ENCODE results near the gene CADM4. TPM values are rescaled to one million over a fixed set of nuclear protein-coding genes. Genes with fewer than 3 reads are reported as not detected.

The CADM4 gene, protein sequence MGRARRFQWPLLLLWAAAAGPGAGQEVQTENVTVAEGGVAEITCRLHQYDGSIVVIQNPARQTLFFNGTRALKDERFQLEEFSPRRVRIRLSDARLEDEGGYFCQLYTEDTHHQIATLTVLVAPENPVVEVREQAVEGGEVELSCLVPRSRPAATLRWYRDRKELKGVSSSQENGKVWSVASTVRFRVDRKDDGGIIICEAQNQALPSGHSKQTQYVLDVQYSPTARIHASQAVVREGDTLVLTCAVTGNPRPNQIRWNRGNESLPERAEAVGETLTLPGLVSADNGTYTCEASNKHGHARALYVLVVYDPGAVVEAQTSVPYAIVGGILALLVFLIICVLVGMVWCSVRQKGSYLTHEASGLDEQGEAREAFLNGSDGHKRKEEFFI
- total RNA-seq: 10 to 100 TPM; 31.6 to 67.9 (median 46.9) TPM

DNA sequence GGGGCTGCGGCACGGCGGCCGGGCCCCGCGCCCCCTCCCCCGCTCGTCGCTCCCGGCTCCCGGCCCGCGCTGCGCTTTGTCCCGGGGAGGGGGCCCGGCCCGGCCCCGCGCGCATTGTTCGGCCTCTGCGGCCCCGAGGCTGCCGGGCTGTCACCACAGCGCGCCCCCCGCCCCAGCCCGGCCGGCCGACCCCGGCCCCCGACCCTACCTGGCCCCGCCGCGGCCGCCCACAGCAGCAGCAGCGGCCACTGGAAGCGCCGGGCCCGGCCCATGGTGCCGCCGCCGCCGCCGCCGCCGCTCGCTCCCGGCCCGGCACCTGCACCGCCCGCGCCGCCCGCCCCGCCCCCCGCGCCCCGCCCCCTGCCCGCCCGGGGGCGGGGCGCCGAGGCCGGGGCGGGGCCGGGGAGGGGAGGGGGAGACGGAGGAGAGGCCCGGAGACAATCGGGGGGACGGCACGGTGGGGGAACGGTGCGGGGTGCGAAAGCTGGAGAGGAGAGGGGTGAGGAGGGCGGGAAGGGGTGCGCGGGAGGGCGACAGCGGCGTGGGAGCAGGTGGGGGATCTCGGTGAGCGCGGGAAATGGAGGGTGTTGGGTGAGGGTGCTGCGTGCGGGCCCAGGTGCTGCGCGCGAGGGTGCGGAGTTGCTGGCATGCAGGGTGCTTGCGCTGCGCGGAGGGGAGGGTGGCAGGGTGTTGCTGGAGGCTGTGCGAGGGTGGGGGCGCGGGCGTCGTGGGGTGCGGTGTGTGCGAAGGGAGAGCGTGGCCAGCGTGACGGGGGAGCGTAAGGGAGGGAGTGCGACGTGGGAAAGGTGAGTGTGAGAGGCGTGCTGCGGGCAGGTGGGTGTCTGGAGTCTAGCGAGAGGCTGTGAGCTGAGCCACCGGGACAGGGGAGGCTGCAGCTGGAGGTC is at the start of gene CADM4:
TSS of gene CADM4 (minus strand) at position 332 of the 905 bp plus-strand sequence. CDS start at position 272, 60 bp downstream.
- H3K36me3 ChIP-seq: no peaks in the 10 kb centered on the region
- H3K9me3 ChIP-seq: no peaks in the 10 kb centered on the region
- H3K27me3 ChIP-seq: no peaks in the 10 kb centered on the region
- WGBS: under 1% methylated on average over 36 of the region's 110 CpGs
- intact Hi-C loops (cut with DNase I): no loop called here
- DNase-seq (ENCODE audit: extremely low spot score): no peak
- peaks cover 13 to 48% (median 37%) of the 10 kb centered on the region in 4 donors for H3K4me1 ChIP-seq
- TF ChIP-seq POLR2A (IDR thresholded peaks at IDR 0.05; ENCODE audit: low read depth): no peak
- no peak for TF ChIP-seq POLR2AphosphoS5 (IDR thresholded peaks at IDR 0.05)
- TF ChIP-seq, protein P1, sequence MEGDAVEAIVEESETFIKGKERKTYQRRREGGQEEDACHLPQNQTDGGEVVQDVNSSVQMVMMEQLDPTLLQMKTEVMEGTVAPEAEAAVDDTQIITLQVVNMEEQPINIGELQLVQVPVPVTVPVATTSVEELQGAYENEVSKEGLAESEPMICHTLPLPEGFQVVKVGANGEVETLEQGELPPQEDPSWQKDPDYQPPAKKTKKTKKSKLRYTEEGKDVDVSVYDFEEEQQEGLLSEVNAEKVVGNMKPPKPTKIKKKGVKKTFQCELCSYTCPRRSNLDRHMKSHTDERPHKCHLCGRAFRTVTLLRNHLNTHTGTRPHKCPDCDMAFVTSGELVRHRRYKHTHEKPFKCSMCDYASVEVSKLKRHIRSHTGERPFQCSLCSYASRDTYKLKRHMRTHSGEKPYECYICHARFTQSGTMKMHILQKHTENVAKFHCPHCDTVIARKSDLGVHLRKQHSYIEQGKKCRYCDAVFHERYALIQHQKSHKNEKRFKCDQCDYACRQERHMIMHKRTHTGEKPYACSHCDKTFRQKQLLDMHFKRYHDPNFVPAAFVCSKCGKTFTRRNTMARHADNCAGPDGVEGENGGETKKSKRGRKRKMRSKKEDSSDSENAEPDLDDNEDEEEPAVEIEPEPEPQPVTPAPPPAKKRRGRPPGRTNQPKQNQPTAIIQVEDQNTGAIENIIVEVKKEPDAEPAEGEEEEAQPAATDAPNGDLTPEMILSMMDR (IDR thresholded peaks at IDR 0.05): no peak
- TF ChIP-seq EP300 (IDR thresholded peaks at IDR 0.05): no peak
- H3K27ac ChIP-seq (replicated peaks in 1 of 4): peak within 1 kb of the TSS; percentile 62 to 81 (median 76)
- H3K4me3 ChIP-seq: peak within 1 kb of the TSS; percentile 62 to 81 (median 72)

DNA sequence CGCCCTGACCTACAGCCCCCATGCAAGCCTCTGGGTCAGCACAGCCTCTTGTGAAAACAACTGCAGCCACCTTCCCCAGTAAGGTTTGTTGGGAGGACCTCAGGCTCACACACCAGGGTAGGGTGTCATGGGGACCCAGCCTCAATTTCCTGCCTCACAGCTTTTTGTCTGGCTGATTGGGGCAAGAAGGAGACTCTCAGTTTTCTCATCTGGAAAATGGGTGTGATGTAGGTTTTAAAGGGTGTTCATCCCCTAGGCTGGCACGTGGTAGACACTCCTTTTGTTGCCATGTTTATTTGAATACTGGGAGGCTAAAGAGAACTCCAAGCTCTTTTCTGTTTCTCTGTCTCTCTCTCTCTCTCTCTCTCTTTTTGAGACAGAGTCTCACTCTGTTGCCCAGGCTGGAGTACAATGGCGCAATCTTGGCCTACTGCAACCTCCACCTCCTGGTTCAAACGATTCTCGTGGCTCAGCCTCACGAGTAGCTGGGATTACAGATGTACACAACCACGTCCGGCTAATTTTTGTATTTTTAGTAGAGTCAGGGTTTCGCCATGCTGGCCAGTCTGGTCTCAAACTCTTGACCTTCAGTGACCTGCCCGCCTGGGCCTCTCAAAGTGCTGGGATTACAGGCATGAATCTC is 48.5 kb upstream of the CADM4 start:
- H3K27ac ChIP-seq (replicated peaks in 1 of 4): no peak overlapping the region
- DNase-seq (ENCODE audit: extremely low spot score): no peak
- H3K9me3 ChIP-seq: peaks cover 0 to 26% (median 19%) of the 10 kb centered on the region in 4 donors
- H3K4me1 ChIP-seq: no peaks in the 10 kb centered on the region
- peaks cover 0 to 4% (median 0%) of the 10 kb centered on the region in 4 donors for H3K27me3 ChIP-seq
- 77% methylated on average over 10 of the region's 10 CpGs for WGBS
- no peak overlapping the region for H3K4me3 ChIP-seq
- intact Hi-C loops (cut with DNase I): no loop called here
- H3K36me3 ChIP-seq: no peaks in the 10 kb centered on the region
- TF ChIP-seq, protein P1 (IDR thresholded peaks at IDR 0.05): no peak
- TF ChIP-seq POLR2AphosphoS5 (IDR thresholded peaks at IDR 0.05): no peak
- no peak for TF ChIP-seq POLR2A (IDR thresholded peaks at IDR 0.05; ENCODE audit: low read depth)
- no peak for TF ChIP-seq EP300 (IDR thresholded peaks at IDR 0.05)

DNA sequence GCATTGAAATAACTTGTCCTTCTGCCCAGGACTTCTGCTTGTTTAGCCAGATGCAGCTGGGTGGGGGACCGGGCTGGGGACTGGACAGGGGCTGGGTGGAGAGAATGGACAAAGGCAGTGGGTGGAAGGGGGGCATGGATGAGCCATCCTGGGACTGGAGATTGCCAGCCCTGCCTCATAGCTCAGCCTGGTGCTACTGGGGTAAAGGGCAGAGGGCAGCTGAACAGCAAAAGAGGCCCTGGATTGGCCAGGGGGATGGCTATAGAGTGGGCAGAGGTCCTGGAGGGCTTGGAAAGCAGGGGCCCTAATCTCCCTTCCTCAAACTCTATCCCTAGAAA is 48.0 kb upstream of the CADM4 start:
- TF ChIP-seq, protein P1 (IDR thresholded peaks at IDR 0.05): no peak
- TF ChIP-seq EP300 (IDR thresholded peaks at IDR 0.05) (no peak), POLR2A (IDR thresholded peaks at IDR 0.05; ENCODE audit: low read depth) (no peak), POLR2AphosphoS5 (IDR thresholded peaks at IDR 0.05) (no peak)
- Histone ChIP-seq H3K4me3 (no peak overlapping the region), H3K36me3 (no peaks in the 10 kb centered on the region), H3K9me3 (peaks cover 0 to 26% (median 19%) of the 10 kb centered on the region in 4 donors), H3K4me1 (no peaks in the 10 kb centered on the region), H3K27me3 (peaks cover 0 to 4% (median 0%) of the 10 kb centered on the region in 4 donors), H3K27ac (replicated peaks in 1 of 4) (no peak overlapping the region)
- WGBS: 67% methylated on average over 1 of the region's 1 CpG
- no peak for DNase-seq (ENCODE audit: extremely low spot score)
- intact Hi-C loops (cut with DNase I): no loop called here

DNA sequence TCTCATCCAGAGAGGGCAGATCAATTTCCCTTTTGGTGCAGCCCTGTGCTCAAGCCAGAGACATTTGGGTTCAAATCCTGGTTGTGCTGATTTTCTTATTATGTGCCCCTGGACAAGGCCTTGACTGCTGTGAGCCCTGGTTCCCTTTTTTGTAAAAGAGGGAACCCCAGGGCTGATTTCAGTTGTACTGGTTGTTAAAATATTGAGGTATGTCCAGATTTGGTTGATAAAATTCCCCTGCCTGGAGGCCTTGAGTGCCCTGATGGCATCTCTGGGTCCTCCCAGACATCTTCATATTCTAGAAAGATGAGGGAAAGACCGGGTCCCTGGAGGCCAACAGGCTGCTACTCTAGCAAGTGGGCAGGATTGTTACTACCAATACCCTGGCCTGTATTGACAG is 44.7 kb upstream of the CADM4 start:
- intact Hi-C loops (cut with DNase I): no loop called here
- Histone ChIP-seq H3K27ac (replicated peaks in 1 of 4) (no peak overlapping the region), H3K9me3 (no peaks in the 10 kb centered on the region), H3K4me3 (no peak overlapping the region), H3K36me3 (no peaks in the 10 kb centered on the region), H3K4me1 (no peaks in the 10 kb centered on the region), H3K27me3 (no peaks in the 10 kb centered on the region)
- DNase-seq (ENCODE audit: extremely low spot score): no peak
- no peak for TF ChIP-seq EP300 (IDR thresholded peaks at IDR 0.05)
- TF ChIP-seq, protein P1 (IDR thresholded peaks at IDR 0.05): no peak
- no peak for TF ChIP-seq POLR2AphosphoS5 (IDR thresholded peaks at IDR 0.05)
- no peak for TF ChIP-seq POLR2A (IDR thresholded peaks at IDR 0.05; ENCODE audit: low read depth)
- WGBS: 85% methylated on average over 1 of the region's 1 CpG

All from esophagus muscularis mucosa (tissue), 4 donors.